SK-N-SH treated with all-trans-retinoic acid at 6 μM for 48 hours (cell line): ENCODE measurements around the gene RNASE9.

Experiments
- ATAC-seq: fragments of 200-7000 bp; cut with Tn5 transposase; 3 replicates; pipeline ENCODE4 v1.9.1; 2020; ENCODE audit warnings: mild to moderate bottlenecking, moderate library complexity
- ARNTL ChIP-seq: fragments of 450-650 bp; formaldehyde crosslinking; IDR thresholded peaks from 2 replicates; pipeline ENCODE4 v1.5.0; 2020; ENCODE audit warnings: low read depth, mild to moderate bottlenecking, moderate library complexity, borderline replicate concordance
- CREB5 ChIP-seq: fragments of 250-450 bp; sonication (Bioruptor Pico); IDR thresholded peaks from 2 replicates; pipeline ENCODE4 v1.5.1; 2020; ENCODE audit warnings: low read depth, mild to moderate bottlenecking, moderate library complexity
- CSDC2 ChIP-seq: fragments of 250-450 bp; sonication (Bioruptor Pico); IDR thresholded peaks from 2 replicates; pipeline ENCODE4 v1.5.0; 2020; ENCODE audit warnings: mild to moderate bottlenecking, moderate library complexity
- CSRNP3 ChIP-seq: fragments of 250-450 bp; sonication (Bioruptor Pico); IDR thresholded peaks from 2 replicates; pipeline ENCODE4 v1.5.1; 2021; ENCODE audit warnings: mild to moderate bottlenecking, moderate library complexity
- ESRRG ChIP-seq: fragments of 250-450 bp; sonication (Bioruptor Pico); IDR thresholded peaks from 2 replicates; pipeline ENCODE4 v1.6.1; 2021; ENCODE audit warnings: mild to moderate bottlenecking
- GLIS3 ChIP-seq: fragments of 250-450 bp; sonication (Bioruptor Pico); IDR thresholded peaks from 2 replicates; pipeline ENCODE4 v1.5.0; 2020; ENCODE audit warnings: mild to moderate bottlenecking, moderate library complexity
- ISL1 ChIP-seq: fragments of 250-450 bp; sonication (Bioruptor Pico); IDR thresholded peaks from 2 replicates; pipeline ENCODE4 v2.1.2; 2022; ENCODE audit warnings: mild to moderate bottlenecking, moderate library complexity
- OSR1 ChIP-seq: fragments of 250-450 bp; sonication (Bioruptor Pico); IDR thresholded peaks from 2 replicates; pipeline ENCODE4 v1.8.0; 2022; ENCODE audit warnings: moderate library complexity, mild to moderate bottlenecking, inconsistent platforms
- PATZ1 ChIP-seq: fragments of 250-450 bp; sonication (Bioruptor Pico); IDR thresholded peaks from 2 replicates; pipeline ENCODE4 v1.8.0; 2020; ENCODE audit warnings: mild to moderate bottlenecking, moderate library complexity, borderline replicate concordance
- PPARA ChIP-seq: fragments of 250-450 bp; sonication (Bioruptor Pico); IDR thresholded peaks from 2 replicates; pipeline ENCODE4 v1.5.0; 2020; ENCODE audit warnings: mild to moderate bottlenecking, borderline replicate concordance
- RARB ChIP-seq: fragments of 250-450 bp; sonication (Bioruptor Pico); IDR thresholded peaks from 2 replicates; pipeline ENCODE4 v1.8.0; 2021; ENCODE audit warnings: mild to moderate bottlenecking, moderate library complexity
- SNAI2 ChIP-seq: fragments of 250-450 bp; sonication (Bioruptor Pico); IDR thresholded peaks from 2 replicates; pipeline ENCODE4 v1.5.0; 2020; ENCODE audit warnings: mild to moderate bottlenecking, moderate library complexity
- TCF4 ChIP-seq: fragments of 250-450 bp; sonication (Bioruptor Pico); IDR thresholded peaks from 2 replicates; pipeline ENCODE4 v1.8.0; 2021; ENCODE audit warnings: mild to moderate bottlenecking, moderate library complexity, borderline replicate concordance
- TOX ChIP-seq: fragments of 250-450 bp; sonication (Bioruptor Pico); IDR thresholded peaks from 2 replicates; pipeline ENCODE4 v1.8.0; 2021; ENCODE audit warnings: mild to moderate bottlenecking, moderate library complexity, borderline replicate concordance
- TSHZ2 ChIP-seq: fragments of 250-450 bp; sonication (Bioruptor Pico); IDR thresholded peaks from 2 replicates; pipeline ENCODE4 v1.5.0; 2020; ENCODE audit warnings: mild to moderate bottlenecking, moderate library complexity
- ZC3H10 ChIP-seq: fragments of 250-450 bp; sonication (Bioruptor Pico); IDR thresholded peaks from 2 replicates; pipeline ENCODE4 v1.5.1; 2021; ENCODE audit warnings: mild to moderate bottlenecking, moderate library complexity
- ZFP3 ChIP-seq: fragments of 250-450 bp; sonication (Bioruptor Pico); IDR thresholded peaks from 2 replicates; pipeline ENCODE4 v1.5.0; 2020; ENCODE audit warnings: mild to moderate bottlenecking, moderate library complexity
- ZFP30 ChIP-seq: fragments of 450-650 bp; formaldehyde crosslinking; IDR thresholded peaks from 2 replicates; pipeline ENCODE4 v1.5.0; 2022; ENCODE audit warnings: mild to moderate bottlenecking, moderate library complexity
- ZNF565 ChIP-seq: fragments of 450-650 bp; formaldehyde crosslinking; conservative IDR thresholded peaks from 2 replicates; pipeline ENCODE4 v1.5.0; 2020; ENCODE audit warnings: low read depth, mild to moderate bottlenecking, moderate library complexity
- ZNF8 ChIP-seq: fragments of 450-650 bp; formaldehyde crosslinking; IDR thresholded peaks from 2 replicates; pipeline ENCODE4 v1.5.0; 2020; ENCODE audit warnings: mild to moderate bottlenecking, moderate library complexity

RNASE9 gene

GRCh38 chr14:20546877-20547276 is 14.0 kb downstream of the RNASE9 start (continued):
- no peak for TF ChIP-seq CREB5 (CRISPR knock-in tag)
- TF ChIP-seq ZNF565 (CRISPR knock-in tag), result no peak
- no peak for TF ChIP-seq ZFP3 (CRISPR knock-in tag)
- no peak for TF ChIP-seq ZFP30
- no peak for TF ChIP-seq SNAI2 (CRISPR knock-in tag)
- no peak for TF ChIP-seq CSRNP3 (CRISPR knock-in tag)

- TF ChIP-seq ZFP30, result no peak
- no peak for TF ChIP-seq ESRRG (CRISPR knock-in tag)
- TF ChIP-seq ZNF8, result no peak
- TF ChIP-seq ZC3H10 (CRISPR knock-in tag), result no peak
- TF ChIP-seq PPARA (CRISPR knock-in tag), result no peak
- TF ChIP-seq ZFP3 (CRISPR knock-in tag), result no peak
- TF ChIP-seq PATZ1 (CRISPR knock-in tag), result no peak
- no peak for TF ChIP-seq TCF4 (CRISPR knock-in tag)
- no peak for TF ChIP-seq CSDC2
- no peak for TF ChIP-seq RARB (CRISPR knock-in tag)
- TF ChIP-seq CREB5 (CRISPR knock-in tag), result no peak
- TF ChIP-seq TSHZ2, result no peak
- TF ChIP-seq CSRNP3 (CRISPR knock-in tag), result no peak
- TF ChIP-seq TOX (CRISPR knock-in tag), result no peak
- TF ChIP-seq GLIS3 (CRISPR knock-in tag), result no peak
- no peak for TF ChIP-seq ISL1 (CRISPR knock-in tag)
- TF ChIP-seq SNAI2 (CRISPR knock-in tag), result no peak
- TF ChIP-seq ARNTL (CRISPR knock-in tag), result no peak
- no peak for TF ChIP-seq OSR1 (CRISPR knock-in tag)
- TF ChIP-seq, all 23 proteins: peak for 0
- no peak for ATAC-seq
Observed at GRCh38 chr14:20539906-20540305, 20.9 kb downstream of the RNASE9 start.
